HepG2 (cell line): ENCODE results near the gene OSBPL10. TPM values are rescaled to one million over a fixed set of nuclear protein-coding genes. Genes with fewer than 3 reads are reported as not detected.

Experiments
- ATAC-seq: fragments of 200-7000 bp; cut with Tn5 transposase; 3 replicates; pipeline ENCODE4 v1.9.1; 2020; ENCODE audit warnings: mild to moderate bottlenecking, moderate library complexity
- BruUV-seq: library from RNA; stranded (reverse); fragments of 400-500 nt; replicated peaks from 2 replicates; lab custom pipeline; 2021; lab: Mats Ljungman, UMichigan
- CTCF ChIA-PET: fragments of 300-600 bp; formaldehyde crosslinking; extraction: SDS; loops from one replicate; lab custom pipeline; 2021; ENCODE audit warnings: low total read pairs, inconsistent platforms, low intra/inter-chr PET ratio; lab: Yijun Ruan, JAX
- POLR2A ChIA-PET: fragments of 350-600 bp; sonication (Branson Sonifier 250); formaldehyde crosslinking; loops from one replicate; lab custom pipeline; 2020; ENCODE audit warnings: antibody characterized with exemption, inconsistent platforms; lab: Yijun Ruan, JAX
- DNase-seq: peaks from one replicate; pipeline ENCODE4 v3.0.0-alpha.2; 2015; ENCODE audit warnings: low spot score
- FAIRE-seq: peaks from 3 replicates; lab custom pipeline; 2011; peaks lifted over from hg19 to GRCh38; lab: Jason Lieb, UNC
- H2AFZ ChIP-seq: one replicate; pipeline ENCODE4 v1.6.1; 2011; ENCODE audit warnings: low read length, inconsistent platforms
- H3K27ac ChIP-seq: fragments of 300-600 bp; 3 replicates; pipeline ENCODE4 v1.8.0; 2011; ENCODE audit warnings: mixed run types, mild to moderate bottlenecking, mixed read lengths, low read length, inconsistent platforms; ENCODE audit not compliant: insufficient read depth; ENCODE audit errors: extremely low read length
- H3K27me3 ChIP-seq, 2 experiments: fragments of 200-600 bp in 1 of 2; 2 replicates in 1 of 2; 3 replicates in 1 of 2; pipeline versions ENCODE4 v1.6.0 to v1.8.0; 2011; ENCODE audit warnings: low read length in 2 of 2, mild to moderate bottlenecking in 2 of 2, moderate library complexity in 2 of 2, inconsistent platforms in 1 of 2; ENCODE audit not compliant: insufficient read depth in 2 of 2, control insufficient read depth in 1 of 2
- H3K36me3 ChIP-seq, 2 experiments: fragments of 200-600 bp in 1 of 2; replicated peaks in 1 of 2; 2 replicates in 1 of 2; 3 replicates in 1 of 2; pipeline versions ENCODE4 v1.5.1 to v1.8.0; 2011; ENCODE audit warnings: low read length in 2 of 2, inconsistent platforms in 1 of 2; ENCODE audit not compliant: insufficient read depth in 2 of 2, control insufficient read depth in 1 of 2
- H3K4me1 ChIP-seq: 2 replicates; pipeline ENCODE4 v1.5.1; 2012; ENCODE audit warnings: low read length, inconsistent platforms; ENCODE audit not compliant: insufficient read depth
- H3K4me2 ChIP-seq: 2 replicates; pipeline ENCODE4 v1.6.0; 2011; ENCODE audit warnings: low read depth, low read length, inconsistent platforms
- H3K4me3 ChIP-seq, 3 experiments: fragments of 200-600 bp in 1 of 3; sonication (generic), shearing (Covaris generic) in 1 of 3; replicated peaks in 1 of 3; 2 replicates each; pipeline ENCODE4 v1.5.1; 2011 to 2016; ENCODE audit warnings: low read length in 3 of 3, inconsistent platforms in 2 of 3, low read depth in 2 of 3, mild to moderate bottlenecking in 2 of 3, control low read depth in 1 of 3, mixed read lengths in 1 of 3; ENCODE audit not compliant: insufficient read depth in 1 of 3
- H3K79me2 ChIP-seq: one replicate; pipeline ENCODE4 v1.6.1; 2011; ENCODE audit warnings: low read length, inconsistent platforms; ENCODE audit not compliant: insufficient read depth
- H3K9ac ChIP-seq: 2 replicates; pipeline ENCODE4 v1.6.0; 2011; ENCODE audit warnings: mild to moderate bottlenecking, low read depth, low read length, inconsistent platforms; ENCODE audit not compliant: insufficient read depth
- H3K9me3 ChIP-seq: 2 replicates; pipeline ENCODE4 v1.5.1; 2012; ENCODE audit warnings: mild to moderate bottlenecking, low read length
- H4K20me1 ChIP-seq: 2 replicates; pipeline ENCODE4 v1.6.0; 2011; ENCODE audit warnings: inconsistent platforms, mild to moderate bottlenecking, low read length, moderate library complexity; ENCODE audit not compliant: insufficient read depth
- ASH2L ChIP-seq: fragments of 300-600, 200-600 bp; sonication (generic); IDR thresholded peaks from 2 replicates; pipeline ENCODE4 v1.7.0; 2017; ENCODE audit warnings: low read depth, mild to moderate bottlenecking, moderate library complexity, mixed read lengths, low read length; ENCODE audit not compliant: insufficient read length
- CHCHD3 ChIP-seq: sonication (generic); formaldehyde crosslinking; IDR thresholded peaks from 2 replicates; pipeline ENCODE4 v1.8.0; 2022; ENCODE audit warnings: mild to moderate bottlenecking, missing genetic modification reagents, moderate library complexity
- KDM5B ChIP-seq: sonication (generic); formaldehyde crosslinking; IDR thresholded peaks from 2 replicates; pipeline ENCODE4 v1.4.0; 2020; ENCODE audit warnings: missing genetic modification reagents, mild to moderate bottlenecking, borderline replicate concordance
- MED13 ChIP-seq: sonication (generic); formaldehyde crosslinking; IDR thresholded peaks from 2 replicates; pipeline ENCODE4 v1.5.0; 2020; ENCODE audit warnings: missing genetic modification reagents
- MIXL1 ChIP-seq: IDR thresholded peaks from 2 replicates; pipeline ENCODE4 v1.6.1; 2016
- SMAD9 ChIP-seq: sonication (generic); formaldehyde crosslinking; IDR thresholded peaks from 2 replicates; pipeline ENCODE4 v1.5.1; 2020; ENCODE audit warnings: mild to moderate bottlenecking, missing genetic modification reagents
- SP5 ChIP-seq: IDR thresholded peaks from 2 replicates; pipeline ENCODE4 v1.6.1; 2016; ENCODE audit warnings: low read depth, borderline replicate concordance
- ZBTB7B ChIP-seq: sonication (generic); formaldehyde crosslinking; IDR thresholded peaks from 2 replicates; pipeline ENCODE4 v1.4.0; 2020; ENCODE audit warnings: missing genetic modification reagents
- ZNF274 ChIP-seq: sonication (generic); formaldehyde crosslinking; IDR thresholded peaks from 2 replicates; pipeline ENCODE4 v1.5.1; 2020; ENCODE audit warnings: mild to moderate bottlenecking, missing genetic modification reagents
- ZNF629 ChIP-seq: sonication (generic); formaldehyde crosslinking; conservative IDR thresholded peaks from 2 replicates; pipeline ENCODE4 v1.5.0; 2020; ENCODE audit warnings: missing genetic modification reagents
- ZNF83 ChIP-seq: sonication (generic); formaldehyde crosslinking; IDR thresholded peaks from 2 replicates; pipeline ENCODE4 v1.4.0; 2020; ENCODE audit warnings: missing genetic modification reagents, mild to moderate bottlenecking, borderline replicate concordance
- ZSCAN20 ChIP-seq: sonication (generic); formaldehyde crosslinking; IDR thresholded peaks from 2 replicates; pipeline ENCODE4 v1.4.0; 2020; ENCODE audit warnings: missing genetic modification reagents, mild to moderate bottlenecking, borderline replicate concordance
- WGBS: methylation state at CpG from one replicate; pipeline ENCODE4 v1.1.6; 2017; ENCODE audit warnings: low lambda C conversion rate; 5-methylcytosine and 5-hydroxymethylcytosine counted together
- in situ Hi-C: cut with HindIII; loops from 2 replicates; pipeline ENCODE4 v1.10.0; 2017; ENCODE audit warnings: low pct_unique_long_range_greater_than_20kb; ENCODE audit not compliant: extremely low pct_ligation_motif_present
- intact Hi-C: fragments of 100-400 bp; cut with micrococcal nuclease; formaldehyde crosslinking; loops from one replicate; pipeline ENCODE4 v1.10.0; 2022; ENCODE audit not compliant: unreplicated experiment
- polyA plus RNA-seq, 8 experiments: library from polyadenylated mRNA; depleted of rRNA in 3 of 8; stranded (reverse) in 7 of 8; unstranded in 1 of 8; fragments of >200 nt; fragmentation: Illumina TruSeq in 4 of 8; extraction: Trizol in 4 of 8; gene quantifications; 2 replicates each; pipeline versions ENCODE4 v1.2.1 to v1.2.3, GENCODE V29; 2011 to 2016; ENCODE audit warnings: low read depth in 4 of 8, missing spikeins in 1 of 8, mixed read lengths in 1 of 8; ENCODE audit not compliant: insufficient read depth in 1 of 8
- total RNA-seq, 5 experiments: library from RNA; depleted of rRNA; stranded (reverse); fragments of >200 nt; fragmentation: Illumina TruSeq; extraction: Trizol; gene quantifications; 2 replicates each; pipeline ENCODE4 v1.2.3, GENCODE V29; 2016; ENCODE audit warnings: low read depth in 1 of 5
- TF ChIP-seq, protein P1 (sequence below): sonication (generic); formaldehyde crosslinking; IDR thresholded peaks from 2 replicates; pipeline ENCODE4 v1.8.1; 2023; ENCODE audit warnings: missing genetic modification reagents, inconsistent platforms, borderline replicate concordance
- TF ChIP-seq, protein P2 (sequence below): sonication (generic); formaldehyde crosslinking; IDR thresholded peaks from 2 replicates; pipeline ENCODE4 v1.5.1; 2020; ENCODE audit warnings: mild to moderate bottlenecking, missing genetic modification reagents, moderate library complexity
- TF ChIP-seq, protein P3 (sequence below): sonication (generic); formaldehyde crosslinking; IDR thresholded peaks from 2 replicates; pipeline ENCODE4 v1.4.0; 2020; ENCODE audit warnings: missing genetic modification reagents
- TF ChIP-seq, protein P4 (sequence below): sonication (generic); formaldehyde crosslinking; IDR thresholded peaks from 2 replicates; pipeline ENCODE4 v1.9.0; 2021; ENCODE audit warnings: missing genetic modification reagents, borderline replicate concordance

OSBPL10 gene
- total and polyA plus RNA-seq, 2 of the 13 experiments (the other 11 are each of a cell fraction or from before 2014, with no cell fraction given): 10.3 to 28.6 TPM

DNA sequence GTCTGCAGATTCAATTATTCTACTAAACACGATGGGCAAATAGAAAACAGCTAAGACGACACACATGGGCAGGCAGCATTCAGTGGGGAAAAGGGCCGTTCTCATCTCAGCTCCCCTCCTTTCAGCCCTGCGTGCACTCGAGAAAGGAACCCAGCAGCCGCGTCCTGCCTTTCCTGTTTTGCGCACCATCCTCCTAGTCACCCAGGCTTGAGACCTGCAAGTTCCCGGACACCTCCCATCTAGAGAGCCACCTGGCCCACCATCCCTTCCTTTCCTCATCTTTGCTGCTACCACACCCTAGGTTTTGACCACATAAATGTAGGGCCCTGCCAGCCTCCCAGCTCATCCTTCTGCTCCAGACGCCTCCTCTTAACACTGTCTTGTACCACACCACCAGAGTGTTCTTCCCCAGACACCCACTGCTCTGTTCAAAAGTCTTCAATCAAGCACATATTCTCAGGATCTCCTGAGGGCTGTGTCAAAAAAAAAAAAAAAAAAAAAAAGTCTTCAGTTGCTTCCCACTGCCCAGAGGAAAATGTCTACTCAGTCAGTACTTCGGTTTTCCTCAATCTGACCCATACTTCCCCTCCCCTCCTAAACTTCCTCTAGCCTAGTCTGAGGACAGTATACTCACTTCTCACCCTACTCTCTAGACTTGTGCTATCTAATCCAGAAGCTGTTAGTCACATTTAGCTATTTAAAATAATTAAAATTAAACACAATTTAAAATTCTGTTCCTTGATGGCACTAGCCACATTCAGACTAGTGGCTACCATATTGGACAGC is 266.4 kb downstream of the OSBPL10 start:
- WGBS: 96% methylated on average over 11 of the region's 11 CpGs
- ChIA-PET POLR2A (no interaction called here), CTCF (no interaction called here)
- Histone ChIP-seq H3K4me2 (no peak overlapping the region), H4K20me1 (0 out of 2 replicates have a peak, but pooled peaks cover 3% of the 10 kb centered on the region), H2AFZ (no peak overlapping the region), H3K79me2 (no peaks in the 10 kb centered on the region), H3K9me3 (no peaks in the 10 kb centered on the region), H3K4me3 (no peak overlapping the region), H3K9ac (no peak overlapping the region), H3K27me3 (no peaks in the 10 kb centered on the region), H3K27ac (no peak overlapping the region), H3K4me1 (no peaks in the 10 kb centered on the region), H3K36me3 (peaks cover 0 to 7% of the 10 kb centered on the region in 2 experiments; a peak in 2 of 5 replicates)
- ATAC-seq: no peak
- DNase-seq: no peak
- no peak for FAIRE-seq
- in situ Hi-C loops (no loop called here), intact Hi-C loops (no loop called here)
- no TSS peak for BruUV-seq
- TF ChIP-seq MIXL1 (CRISPR knock-in tag) (no peak), ZNF83 (CRISPR knock-in tag) (no peak), ZNF274 (CRISPR knock-in tag) (no peak), ZBTB7B (CRISPR knock-in tag) (no peak), ASH2L (no peak), MED13 (CRISPR knock-in tag) (no peak), KDM5B (CRISPR knock-in tag) (no peak), ZNF629 (CRISPR knock-in tag) (no peak), SP5 (CRISPR knock-in tag) (no peak), CHCHD3 (CRISPR knock-in tag) (no peak), ZSCAN20 (CRISPR knock-in tag) (no peak), SMAD9 (CRISPR knock-in tag) (no peak)
- TF ChIP-seq, protein P1, sequence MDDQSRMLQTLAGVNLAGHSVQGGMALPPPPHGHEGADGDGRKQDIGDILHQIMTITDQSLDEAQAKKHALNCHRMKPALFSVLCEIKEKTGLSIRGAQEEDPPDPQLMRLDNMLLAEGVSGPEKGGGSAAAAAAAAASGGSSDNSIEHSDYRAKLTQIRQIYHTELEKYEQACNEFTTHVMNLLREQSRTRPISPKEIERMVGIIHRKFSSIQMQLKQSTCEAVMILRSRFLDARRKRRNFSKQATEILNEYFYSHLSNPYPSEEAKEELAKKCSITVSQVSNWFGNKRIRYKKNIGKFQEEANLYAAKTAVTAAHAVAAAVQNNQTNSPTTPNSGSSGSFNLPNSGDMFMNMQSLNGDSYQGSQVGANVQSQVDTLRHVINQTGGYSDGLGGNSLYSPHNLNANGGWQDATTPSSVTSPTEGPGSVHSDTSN: no peak
- TF ChIP-seq, protein P2, sequence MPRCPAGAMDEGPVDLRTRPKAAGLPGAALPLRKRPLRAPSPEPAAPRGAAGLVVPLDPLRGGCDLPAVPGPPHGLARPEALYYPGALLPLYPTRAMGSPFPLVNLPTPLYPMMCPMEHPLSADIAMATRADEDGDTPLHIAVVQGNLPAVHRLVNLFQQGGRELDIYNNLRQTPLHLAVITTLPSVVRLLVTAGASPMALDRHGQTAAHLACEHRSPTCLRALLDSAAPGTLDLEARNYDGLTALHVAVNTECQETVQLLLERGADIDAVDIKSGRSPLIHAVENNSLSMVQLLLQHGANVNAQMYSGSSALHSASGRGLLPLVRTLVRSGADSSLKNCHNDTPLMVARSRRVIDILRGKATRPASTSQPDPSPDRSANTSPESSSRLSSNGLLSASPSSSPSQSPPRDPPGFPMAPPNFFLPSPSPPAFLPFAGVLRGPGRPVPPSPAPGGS (CRISPR knock-in tag): no peak
- TF ChIP-seq, protein P3, sequence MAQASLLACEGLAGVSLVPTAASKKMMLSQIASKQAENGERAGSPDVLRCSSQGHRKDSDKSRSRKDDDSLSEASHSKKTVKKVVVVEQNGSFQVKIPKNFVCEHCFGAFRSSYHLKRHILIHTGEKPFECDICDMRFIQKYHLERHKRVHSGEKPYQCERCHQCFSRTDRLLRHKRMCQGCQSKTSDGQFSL: no peak
- TF ChIP-seq, protein P4, sequence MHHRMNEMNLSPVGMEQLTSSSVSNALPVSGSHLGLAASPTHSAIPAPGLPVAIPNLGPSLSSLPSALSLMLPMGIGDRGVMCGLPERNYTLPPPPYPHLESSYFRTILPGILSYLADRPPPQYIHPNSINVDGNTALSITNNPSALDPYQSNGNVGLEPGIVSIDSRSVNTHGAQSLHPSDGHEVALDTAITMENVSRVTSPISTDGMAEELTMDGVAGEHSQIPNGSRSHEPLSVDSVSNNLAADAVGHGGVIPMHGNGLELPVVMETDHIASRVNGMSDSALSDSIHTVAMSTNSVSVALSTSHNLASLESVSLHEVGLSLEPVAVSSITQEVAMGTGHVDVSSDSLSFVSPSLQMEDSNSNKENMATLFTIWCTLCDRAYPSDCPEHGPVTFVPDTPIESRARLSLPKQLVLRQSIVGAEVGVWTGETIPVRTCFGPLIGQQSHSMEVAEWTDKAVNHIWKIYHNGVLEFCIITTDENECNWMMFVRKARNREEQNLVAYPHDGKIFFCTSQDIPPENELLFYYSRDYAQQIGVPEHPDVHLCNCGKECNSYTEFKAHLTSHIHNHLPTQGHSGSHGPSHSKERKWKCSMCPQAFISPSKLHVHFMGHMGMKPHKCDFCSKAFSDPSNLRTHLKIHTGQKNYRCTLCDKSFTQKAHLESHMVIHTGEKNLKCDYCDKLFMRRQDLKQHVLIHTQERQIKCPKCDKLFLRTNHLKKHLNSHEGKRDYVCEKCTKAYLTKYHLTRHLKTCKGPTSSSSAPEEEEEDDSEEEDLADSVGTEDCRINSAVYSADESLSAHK (CRISPR knock-in tag): no peak
